H1 (cell line): ENCODE measurements around the gene PDGFB. TPM values are rescaled to one million over a fixed set of nuclear protein-coding genes. Genes with fewer than 3 reads are reported as not detected.

Experiments
- CTCF ChIA-PET: fragments of 300-600 bp; sonication (Branson Sonifier 250); formaldehyde crosslinking; loops from one replicate; lab custom pipeline; 2021; ENCODE audit not compliant: partially characterized antibody; lab: Charles Lee
- POLR2A ChIA-PET: fragments of 300-600 bp; sonication (Branson Sonifier 250); formaldehyde crosslinking; loops from one replicate; lab custom pipeline; 2021; ENCODE audit warnings: inconsistent platforms; ENCODE audit not compliant: partially characterized antibody; lab: Charles Lee
- DNase-seq, 2 experiments: peaks; one replicate each; pipeline versions ENCODE4 v3.0.0 to v3.0.0-alpha.2; 2010 to 2022; ENCODE audit warnings: low spot score in 2 of 2, low read depth in 1 of 2, mixed read lengths in 1 of 2
- FAIRE-seq: peaks from 2 replicates; lab custom pipeline; 2011; peaks lifted over from hg19 to GRCh38; lab: Jason Lieb, UNC
- H2AFZ ChIP-seq: 2 replicates; pipeline ENCODE4 v1.8.1; 2012; ENCODE audit warnings: low read length, inconsistent platforms
- H2AK5ac ChIP-seq: 2 replicates; pipeline ENCODE4 v1.6.1; 2013; ENCODE audit warnings: low read depth, low read length
- H2BK120ac ChIP-seq: replicated peaks from 2 replicates; pipeline ENCODE3; 2013; ENCODE audit warnings: low read depth, low read length, inconsistent platforms
- H2BK12ac ChIP-seq: 2 replicates; pipeline ENCODE4 v1.6.1; 2013; ENCODE audit warnings: low read depth, low read length
- H2BK15ac ChIP-seq: 2 replicates; pipeline ENCODE4 v1.6.1; 2013; ENCODE audit warnings: low read length
- H2BK20ac ChIP-seq: 2 replicates; pipeline ENCODE4 v1.6.1; 2013; ENCODE audit warnings: low read length
- H2BK5ac ChIP-seq: 2 replicates; pipeline ENCODE4 v1.6.1; 2013; ENCODE audit warnings: low read depth, low read length
- H3K14ac ChIP-seq: 2 replicates; pipeline ENCODE4 v1.6.1; 2013; ENCODE audit warnings: inconsistent platforms; ENCODE audit not compliant: insufficient read length
- H3K18ac ChIP-seq: 2 replicates; pipeline ENCODE4 v1.6.1; 2013; ENCODE audit warnings: low read length; ENCODE audit errors: extremely low read depth
- H3K23ac ChIP-seq: 2 replicates; pipeline ENCODE4 v1.6.1; 2013; ENCODE audit warnings: inconsistent platforms; ENCODE audit not compliant: insufficient read length
- H3K23me2 ChIP-seq: 2 replicates; pipeline ENCODE4 v1.6.1; 2013; ENCODE audit warnings: low read depth, low read length
- H3K27ac ChIP-seq: 2 replicates; pipeline ENCODE4 v1.6.1; 2011; ENCODE audit warnings: low read depth, low read length, inconsistent platforms
- H3K27me3 ChIP-seq, 4 experiments: replicated peaks in 1 of 4; 1 replicate in 1 of 4; 2 replicates in 3 of 4; pipeline versions ENCODE4 v1.6.1 to v1.8.1; 2011 to 2013; ENCODE audit warnings: low read length in 3 of 4, mild to moderate bottlenecking in 3 of 4, inconsistent platforms in 2 of 4, mixed read lengths in 2 of 4, moderate library complexity in 1 of 4; ENCODE audit not compliant: control insufficient read depth in 3 of 4, insufficient read depth in 3 of 4; ENCODE audit errors: extremely low read depth in 1 of 4
- H3K36me3 ChIP-seq, 4 experiments: 2 replicates each; pipeline versions ENCODE4 v1.6.1 to v1.8.1; 2011 to 2013; ENCODE audit warnings: mild to moderate bottlenecking in 4 of 4, low read length in 3 of 4, moderate library complexity in 2 of 4, control low read depth in 1 of 4, inconsistent platforms in 1 of 4; ENCODE audit not compliant: insufficient read depth in 4 of 4, control insufficient read depth in 2 of 4
- H3K4ac ChIP-seq: replicated peaks from 2 replicates; pipeline ENCODE3; 2013; ENCODE audit warnings: low read length, low read depth, mixed read lengths, inconsistent platforms; ENCODE audit not compliant: insufficient read length
- H3K4me1 ChIP-seq, 4 experiments: replicated peaks in 1 of 4; 1 replicate in 1 of 4; 2 replicates in 3 of 4; pipeline versions ENCODE4 v1.6.1 to v1.8.1; 2011 to 2013; ENCODE audit warnings: low read length in 3 of 4, inconsistent platforms in 2 of 4, mixed read lengths in 1 of 4; ENCODE audit not compliant: insufficient read depth in 4 of 4, control insufficient read depth in 3 of 4
- H3K4me2 ChIP-seq, 2 experiments: 2 replicates each; pipeline versions ENCODE4 v1.6.1 to v1.8.1; 2011 to 2013; ENCODE audit warnings: low read depth in 2 of 2, low read length in 2 of 2, control low read depth in 1 of 2, inconsistent platforms in 1 of 2, mild to moderate bottlenecking in 1 of 2; ENCODE audit not compliant: insufficient read depth in 1 of 2
- H3K4me3 ChIP-seq, 4 experiments: fragments of 200-600, 300-600 bp in 1 of 4; sonication (generic), shearing (Covaris generic), sonication (Bioruptor Twin) in 1 of 4; 2 replicates each; pipeline versions ENCODE4 v1.5.1 to v1.8.1; 2011 to 2016; ENCODE audit warnings: low read length in 4 of 4, low read depth in 3 of 4, control low read depth in 2 of 4, inconsistent platforms in 2 of 4, mild to moderate bottlenecking in 2 of 4, mixed read lengths in 1 of 4, moderate library complexity in 1 of 4; ENCODE audit not compliant: insufficient read depth in 2 of 4; ENCODE audit errors: extremely low read depth in 1 of 4
- H3K56ac ChIP-seq: replicated peaks from 2 replicates; pipeline ENCODE3; 2013; ENCODE audit warnings: low read depth, mild to moderate bottlenecking, mixed read lengths, low read length, inconsistent platforms; ENCODE audit not compliant: insufficient read length
- H3K79me1 ChIP-seq: 2 replicates; pipeline ENCODE4 v1.6.1; 2013; ENCODE audit warnings: low read depth, low read length, control low read depth
- H3K79me2 ChIP-seq, 2 experiments: 2 replicates each; pipeline versions ENCODE4 v1.6.1 to v1.8.1; 2012 to 2013; ENCODE audit warnings: low read length in 2 of 2, mild to moderate bottlenecking in 2 of 2, inconsistent platforms in 1 of 2; ENCODE audit not compliant: insufficient read depth in 2 of 2, control insufficient read depth in 1 of 2
- H3K9ac ChIP-seq, 4 experiments: replicated peaks in 1 of 4; 1 replicate in 1 of 4; 2 replicates in 3 of 4; pipeline versions ENCODE4 v1.6.1 to v1.8.1; 2011 to 2013; ENCODE audit warnings: low read depth in 3 of 4, low read length in 3 of 4, control low read depth in 2 of 4, mild to moderate bottlenecking in 2 of 4, moderate library complexity in 2 of 4, inconsistent platforms in 1 of 4; ENCODE audit errors: extremely low read depth in 1 of 4
- H3K9me3 ChIP-seq, 2 experiments: 2 replicates each; pipeline versions ENCODE4 v1.6.1 to v1.8.1; 2012 to 2013; ENCODE audit warnings: mild to moderate bottlenecking in 2 of 2, moderate library complexity in 2 of 2, control low read depth in 1 of 2, inconsistent platforms in 1 of 2, low read depth in 1 of 2, low read length in 1 of 2, mixed read lengths in 1 of 2; ENCODE audit not compliant: insufficient read depth in 2 of 2
- H4K20me1 ChIP-seq, 2 experiments: replicated peaks in 1 of 2; 2 replicates each; pipeline versions ENCODE3 to v1.8.1; 2011 to 2013; ENCODE audit warnings: inconsistent platforms in 2 of 2, low read length in 2 of 2, mild to moderate bottlenecking in 1 of 2; ENCODE audit not compliant: insufficient read depth in 2 of 2, control insufficient read depth in 1 of 2
- H4K5ac ChIP-seq: 2 replicates; pipeline ENCODE4 v1.6.1; 2013; ENCODE audit warnings: low read length, low read depth, mixed read lengths, inconsistent platforms; ENCODE audit not compliant: insufficient read length
- H4K8ac ChIP-seq: 2 replicates; pipeline ENCODE4 v1.8.0; 2013; ENCODE audit warnings: mild to moderate bottlenecking, moderate library complexity, low read length, inconsistent platforms; ENCODE audit not compliant: insufficient read depth; ENCODE audit errors: extremely low read depth
- H4K91ac ChIP-seq: replicated peaks from 2 replicates; pipeline ENCODE3; 2013; ENCODE audit warnings: low read length, mixed read lengths, inconsistent platforms; ENCODE audit not compliant: insufficient read length
- JUND ChIP-seq: IDR thresholded peaks from 2 replicates; pipeline ENCODE4 v1.6.1; 2011; ENCODE audit warnings: mild to moderate bottlenecking, improper control_type of control experiment, low read length
- NANOG ChIP-seq: IDR thresholded peaks from 2 replicates; pipeline ENCODE4 v1.6.1; 2011; ENCODE audit warnings: low read length, low read depth, mild to moderate bottlenecking, inconsistent platforms; ENCODE audit not compliant: insufficient read depth, poor library complexity, severe bottlenecking
- POU5F1 ChIP-seq: IDR thresholded peaks from 2 replicates; pipeline ENCODE4 v1.6.1; 2011; ENCODE audit warnings: low read depth, mild to moderate bottlenecking, low read length, moderate library complexity
- RBBP5 ChIP-seq: IDR thresholded peaks from 2 replicates; pipeline ENCODE4 v1.7.1; 2012; ENCODE audit warnings: low read depth, mild to moderate bottlenecking, inconsistent platforms, low read length, moderate library complexity, borderline replicate concordance
- SIX5 ChIP-seq: IDR thresholded peaks from 2 replicates; pipeline ENCODE4 v1.6.1; 2011; ENCODE audit warnings: mild to moderate bottlenecking, low read depth, low read length
- SP2 ChIP-seq: IDR thresholded peaks from 2 replicates; pipeline ENCODE4 v1.6.1; 2012; ENCODE audit warnings: mild to moderate bottlenecking, low read length, inconsistent platforms
- SP4 ChIP-seq: IDR thresholded peaks from 2 replicates; pipeline ENCODE4 v1.6.1; 2012; ENCODE audit warnings: low read length, inconsistent platforms
- TAF1 ChIP-seq: IDR thresholded peaks from 2 replicates; pipeline ENCODE4 v1.6.1; 2011; ENCODE audit warnings: mild to moderate bottlenecking, low read depth, low read length
- TAF7 ChIP-seq: optimal IDR thresholded peaks from 2 replicates; pipeline ENCODE3; 2011; ENCODE audit warnings: low read depth, mild to moderate bottlenecking, inconsistent platforms, low read length, moderate library complexity, borderline replicate concordance
- WGBS, 2 experiments: shearing (Covaris generic) in 1 of 2; methylation state at CpG; one replicate each; pipeline versions ENCODE4 v1.1.6 to v1.1.7; 2013 to 2015; ENCODE audit warnings: low lambda C conversion rate in 2 of 2, mixed read lengths in 2 of 2, inconsistent platforms in 1 of 2, low coverage in 1 of 2, missing lambda C conversion rate in 1 of 2; ENCODE audit not compliant: insufficient replicate concordance in 2 of 2, insufficient coverage in 1 of 2, insufficient read length in 1 of 2; ENCODE audit errors: extremely low coverage in 1 of 2, missing lambda C conversion rate in 1 of 2; 5-methylcytosine and 5-hydroxymethylcytosine counted together
- polyA plus RNA-seq, 7 experiments: library from polyadenylated mRNA; depleted of rRNA in 3 of 7; stranded (reverse) in 5 of 7; unstranded in 2 of 7; fragments of >200 nt in 5 of 7; fragments of 200-250 nt in 2 of 7; gene quantifications; 1 replicate in 5 of 7; 2 replicates in 1 of 7; 4 replicates in 1 of 7; pipeline versions ENCODE4 v1.2.1 to v1.2.3, GENCODE V29; 2011 to 2013; ENCODE audit warnings: missing spikeins in 2 of 7, mixed read lengths in 2 of 7
- total RNA-seq: library from RNA; stranded (reverse); fragmentation: NEBNext Ultra II Directional; extraction: Animal tissue kit (Norgen Biotek cat#: 25700); gene quantifications from 2 replicates; pipeline ENCODE4 v1.2.1, GENCODE V29; 2021

Gene PDGFB
- total and polyA plus RNA-seq, 2 of the 8 experiments (the other 6 are each of a cell fraction or from before 2014, with no cell fraction given): 3.9 to 8.5 TPM

DNA sequence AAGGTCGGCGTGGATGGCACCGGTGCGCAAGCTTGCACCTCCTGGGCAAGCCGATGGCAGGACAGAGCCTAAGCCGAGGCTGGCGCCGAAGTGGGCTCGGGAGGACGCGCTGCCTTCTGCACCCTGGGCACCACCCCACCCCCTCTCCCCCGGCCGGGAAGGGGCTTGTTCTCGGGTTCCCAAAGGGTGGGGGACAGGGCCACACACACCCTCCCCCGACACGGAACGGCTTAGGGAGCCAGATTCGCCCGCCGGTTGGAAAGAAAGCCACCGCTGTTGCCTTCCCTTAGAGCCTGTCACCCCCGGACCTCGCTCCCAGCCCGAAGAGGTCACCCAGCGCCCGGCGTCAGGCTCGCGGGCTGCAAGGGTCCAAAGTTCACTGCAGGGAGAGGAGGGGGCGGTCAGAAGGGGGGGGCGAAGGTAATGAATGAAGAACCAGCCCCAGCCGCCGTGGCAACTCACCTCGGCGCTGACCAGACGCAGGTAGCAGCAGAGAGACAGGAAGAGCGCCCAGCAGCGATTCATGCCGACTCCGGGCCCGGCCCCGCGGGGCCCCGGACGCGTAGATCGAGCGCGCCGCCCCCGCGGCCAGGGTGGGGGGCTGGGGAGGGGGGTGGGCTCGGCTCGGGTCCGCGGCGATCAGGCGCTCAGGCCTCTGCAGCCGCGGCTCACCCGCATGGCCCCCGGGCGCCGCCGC lies 1.2 kb downstream of the PDGFB start:
- ChIA-PET POLR2A (interaction anchor here (0.6 to 8.5 kb wide), 14 partner anchors 10 to 95 kb away, joined by 3 to 89 read pairs (median 4); partner anchors contain the start of gene RPL3), CTCF (interaction anchor here (0.5 to 2.9 kb wide), 11 partner anchors 9 to 93 kb away, joined by 3 to 12 read pairs (median 3); no protein-coding TSS in a partner anchor)
- Histone ChIP-seq H3K36me3 (no peaks in the 10 kb centered on the region; a peak in 1 of 8 replicates), H3K9me3 (no peaks in the 10 kb centered on the region), H3K4me2 (peak overlapping the region; percentile 82 to 83), H3K27me3 (peaks cover 26 to 80% (median 62%) of the 10 kb centered on the region in 4 experiments), H4K91ac (peak overlapping the region; percentile 69), H2BK120ac (no peak overlapping the region), H2AFZ (no peak overlapping the region), H3K79me2 (no peaks in the 10 kb centered on the region), H3K9ac (peak overlapping the region; percentile 13 to 52 (median 22); a peak in 3 of 7 replicates), H4K5ac (no peak overlapping the region), H2BK15ac (peak overlapping the region; percentile 72; the same call in 1 of the 2 replicates), H3K79me1 (no peaks in the 10 kb centered on the region), H3K56ac (no peak overlapping the region), H3K4me1 (peaks cover 0 to 21% (median 18%) of the 10 kb centered on the region in 4 experiments; a peak in 6 of 7 replicates), H4K8ac (peak overlapping the region; percentile 81), H3K27ac (no peak overlapping the region), H2BK5ac (no peak overlapping the region), H2BK12ac (no peak overlapping the region), H3K18ac (peak overlapping the region; percentile 71; the same call in 1 of the 2 replicates), H4K20me1 (peaks cover 4% of the 10 kb centered on the region in 2 experiments), H3K23me2 (peaks cover 17% of the 10 kb centered on the region; the same call in 1 of the 2 replicates), H3K23ac (no peak overlapping the region), H3K4ac (no peak overlapping the region), H2AK5ac (no peak overlapping the region), H3K14ac (no peak overlapping the region), H3K4me3 (peak overlapping the region; percentile 16 to 73 (median 56)), H2BK20ac (no peak overlapping the region)
- 3% methylated on average over 31 of the region's 65 CpGs; no CpG with 5 or more reads in 1 of the 2 experiments for WGBS, 2 experiments
- peak in 1 of 2 experiments; percentile 77 for DNase-seq
- FAIRE-seq: no peak
- TF ChIP-seq POU5F1: no peak
- no peak for TF ChIP-seq NANOG
- no peak for TF ChIP-seq SP4
- 0 out of 2 replicates have a peak, but pooled peaks have one; percentile 29 for TF ChIP-seq RBBP5
- no peak for TF ChIP-seq JUND
- TF ChIP-seq SP2: no peak
- TF ChIP-seq TAF7: no peak
- TF ChIP-seq SIX5: no peak
- peak; percentile 46; the same call in 1 of the 2 replicates for TF ChIP-seq TAF1
